ENCODE data around the gene SMIM45.

SMIM45 gene

DNA sequence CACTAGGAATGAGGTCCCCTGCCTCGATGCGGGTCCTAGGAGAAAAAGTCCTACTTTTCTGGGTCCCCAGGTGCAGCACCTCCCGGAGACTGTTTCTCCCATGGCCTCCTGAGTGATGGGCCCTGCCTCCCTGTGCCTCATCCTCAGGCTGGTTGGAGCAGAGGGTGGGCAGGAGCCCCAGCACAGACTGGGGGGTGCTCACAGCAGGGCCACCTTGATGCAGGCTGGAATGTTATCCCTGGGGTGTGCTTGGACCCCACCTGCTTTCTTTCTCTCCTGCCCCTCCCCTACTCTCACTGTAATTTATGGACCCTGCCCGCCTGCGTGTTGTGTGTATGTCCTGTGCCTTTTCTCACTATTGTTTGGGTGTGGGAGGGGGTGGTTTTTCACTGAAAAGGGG lies 45.1 kb upstream of the SMIM45 start:
- Histone ChIP-seq H3K4me1 (ENCODE audit: control insufficient read depth, insufficient read depth, low read length) (no peaks in the 10 kb centered on the region; the same call in 1 of the 2 replicates), H3K9me3 (ENCODE audit: control insufficient read depth, insufficient read depth, low read depth, low read length) (no peaks in the 10 kb centered on the region), H3K4me3 (ENCODE audit: low read depth in 2 of 2, low read length in 2 of 2) (no peak overlapping the region), H3K36me3 (ENCODE audit: control insufficient read depth, insufficient read depth, low read length) (no peaks in the 10 kb centered on the region), H3K27me3 (ENCODE audit: control insufficient read depth, insufficient read depth, low read length) (no peaks in the 10 kb centered on the region), H3K27ac (ENCODE audit: low read length) (no peak overlapping the region)
- intact Hi-C loops (cut with micrococcal nuclease; ENCODE audit: unreplicated experiment) = no loop called here
- ChIA-PET POLR2A (no interaction called here), CTCF (interaction anchor here (1.6 kb wide), 1 partner anchor 19 kb away, joined by 3 read pairs; no protein-coding TSS in a partner anchor)
- ATAC-seq = no peak
- in situ Hi-C loops (cut with HindIII; ENCODE audit: low pct_unique_long_range_greater_than_20kb, low sequenced_read_pairs) = no loop called here
- no peak for DNase-seq (ENCODE audit: low read depth, low spot score)
- BruUV-seq (replicated peaks) = TSS peak; percentile 85
- TF ChIP-seq, protein P1, sequence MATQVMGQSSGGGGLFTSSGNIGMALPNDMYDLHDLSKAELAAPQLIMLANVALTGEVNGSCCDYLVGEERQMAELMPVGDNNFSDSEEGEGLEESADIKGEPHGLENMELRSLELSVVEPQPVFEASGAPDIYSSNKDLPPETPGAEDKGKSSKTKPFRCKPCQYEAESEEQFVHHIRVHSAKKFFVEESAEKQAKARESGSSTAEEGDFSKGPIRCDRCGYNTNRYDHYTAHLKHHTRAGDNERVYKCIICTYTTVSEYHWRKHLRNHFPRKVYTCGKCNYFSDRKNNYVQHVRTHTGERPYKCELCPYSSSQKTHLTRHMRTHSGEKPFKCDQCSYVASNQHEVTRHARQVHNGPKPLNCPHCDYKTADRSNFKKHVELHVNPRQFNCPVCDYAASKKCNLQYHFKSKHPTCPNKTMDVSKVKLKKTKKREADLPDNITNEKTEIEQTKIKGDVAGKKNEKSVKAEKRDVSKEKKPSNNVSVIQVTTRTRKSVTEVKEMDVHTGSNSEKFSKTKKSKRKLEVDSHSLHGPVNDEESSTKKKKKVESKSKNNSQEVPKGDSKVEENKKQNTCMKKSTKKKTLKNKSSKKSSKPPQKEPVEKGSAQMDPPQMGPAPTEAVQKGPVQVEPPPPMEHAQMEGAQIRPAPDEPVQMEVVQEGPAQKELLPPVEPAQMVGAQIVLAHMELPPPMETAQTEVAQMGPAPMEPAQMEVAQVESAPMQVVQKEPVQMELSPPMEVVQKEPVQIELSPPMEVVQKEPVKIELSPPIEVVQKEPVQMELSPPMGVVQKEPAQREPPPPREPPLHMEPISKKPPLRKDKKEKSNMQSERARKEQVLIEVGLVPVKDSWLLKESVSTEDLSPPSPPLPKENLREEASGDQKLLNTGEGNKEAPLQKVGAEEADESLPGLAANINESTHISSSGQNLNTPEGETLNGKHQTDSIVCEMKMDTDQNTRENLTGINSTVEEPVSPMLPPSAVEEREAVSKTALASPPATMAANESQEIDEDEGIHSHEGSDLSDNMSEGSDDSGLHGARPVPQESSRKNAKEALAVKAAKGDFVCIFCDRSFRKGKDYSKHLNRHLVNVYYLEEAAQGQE (IDR thresholded peaks at IDR 0.05; ENCODE audit: insufficient read depth in 1 of 2, low read depth in 2 of 2, low read length in 1 of 2) = no peak
- TF ChIP-seq POLR2AphosphoS5 (IDR thresholded peaks at IDR 0.05; ENCODE audit: low read depth, low read length) = no peak
- no peak for TF ChIP-seq SIN3A (IDR thresholded peaks at IDR 0.05; ENCODE audit: borderline replicate concordance, insufficient read depth, low read depth, low read length)
- TF ChIP-seq, protein P2, sequence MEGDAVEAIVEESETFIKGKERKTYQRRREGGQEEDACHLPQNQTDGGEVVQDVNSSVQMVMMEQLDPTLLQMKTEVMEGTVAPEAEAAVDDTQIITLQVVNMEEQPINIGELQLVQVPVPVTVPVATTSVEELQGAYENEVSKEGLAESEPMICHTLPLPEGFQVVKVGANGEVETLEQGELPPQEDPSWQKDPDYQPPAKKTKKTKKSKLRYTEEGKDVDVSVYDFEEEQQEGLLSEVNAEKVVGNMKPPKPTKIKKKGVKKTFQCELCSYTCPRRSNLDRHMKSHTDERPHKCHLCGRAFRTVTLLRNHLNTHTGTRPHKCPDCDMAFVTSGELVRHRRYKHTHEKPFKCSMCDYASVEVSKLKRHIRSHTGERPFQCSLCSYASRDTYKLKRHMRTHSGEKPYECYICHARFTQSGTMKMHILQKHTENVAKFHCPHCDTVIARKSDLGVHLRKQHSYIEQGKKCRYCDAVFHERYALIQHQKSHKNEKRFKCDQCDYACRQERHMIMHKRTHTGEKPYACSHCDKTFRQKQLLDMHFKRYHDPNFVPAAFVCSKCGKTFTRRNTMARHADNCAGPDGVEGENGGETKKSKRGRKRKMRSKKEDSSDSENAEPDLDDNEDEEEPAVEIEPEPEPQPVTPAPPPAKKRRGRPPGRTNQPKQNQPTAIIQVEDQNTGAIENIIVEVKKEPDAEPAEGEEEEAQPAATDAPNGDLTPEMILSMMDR (IDR thresholded peaks at IDR 0.05) = no peak
- no peak for TF ChIP-seq TCF7L2 (IDR thresholded peaks at IDR 0.05; ENCODE audit: low read depth, low read length)

GRCh38 chr22:41907436-41908401 lies 44.2 kb upstream of the SMIM45 start:
- Histone ChIP-seq H3K27me3 (ENCODE audit: control insufficient read depth, insufficient read depth, low read length) (no peaks in the 10 kb centered on the region), H3K4me3 (ENCODE audit: low read depth in 2 of 2, low read length in 2 of 2) (no peak overlapping the region), H3K9me3 (ENCODE audit: control insufficient read depth, insufficient read depth, low read depth, low read length) (no peaks in the 10 kb centered on the region), H3K27ac (ENCODE audit: low read length) (no peak overlapping the region), H3K36me3 (ENCODE audit: control insufficient read depth, insufficient read depth, low read length) (no peaks in the 10 kb centered on the region), H3K4me1 (ENCODE audit: control insufficient read depth, insufficient read depth, low read length) (no peaks in the 10 kb centered on the region; the same call in 1 of the 2 replicates)
- TF ChIP-seq, protein P2 (IDR thresholded peaks at IDR 0.05) = no peak
- TF ChIP-seq, protein P1 (IDR thresholded peaks at IDR 0.05; ENCODE audit: insufficient read depth in 1 of 2, low read depth in 2 of 2, low read length in 1 of 2) = no peak
- TF ChIP-seq TCF7L2 (IDR thresholded peaks at IDR 0.05; ENCODE audit: low read depth, low read length) = no peak
- no peak for TF ChIP-seq POLR2AphosphoS5 (IDR thresholded peaks at IDR 0.05; ENCODE audit: low read depth, low read length)
- no peak for TF ChIP-seq SIN3A (IDR thresholded peaks at IDR 0.05; ENCODE audit: borderline replicate concordance, insufficient read depth, low read depth, low read length)
- intact Hi-C loops (cut with micrococcal nuclease; ENCODE audit: unreplicated experiment) (no loop called here), in situ Hi-C loops (cut with HindIII; ENCODE audit: low pct_unique_long_range_greater_than_20kb, low sequenced_read_pairs) (no loop called here)
- DNase-seq (ENCODE audit: low read depth, low spot score) = no peak
- ChIA-PET CTCF (interaction anchor here (1.6 kb wide), 1 partner anchor 18 kb away, joined by 3 read pairs; no protein-coding TSS in a partner anchor), POLR2A (interaction anchor here (0.6 kb wide), 1 partner anchor 28 kb away, joined by 7 read pairs; no protein-coding TSS in a partner anchor)
- BruUV-seq (replicated peaks) = no TSS peak
- peak; percentile 10; the same call in 1 of the 2 replicates for ATAC-seq
